OCI-LY7 (cell line): ENCODE results near the gene SYNCRIP.

Source experiments
- CTCF ChIP-seq: fragments of 200-600 bp; sonication (generic); conservative IDR thresholded peaks from 2 replicates; pipeline ENCODE4 v1.5.1; 2014; ENCODE audit warnings: mild to moderate bottlenecking, antibody characterized with exemption, low read length, moderate library complexity, mixed read lengths
- EZH2phosphoT487 ChIP-seq: fragments of 200-600 bp; sonication (generic); IDR thresholded peaks from 2 replicates; pipeline ENCODE4 v1.6.1; 2018; ENCODE audit warnings: low read depth, borderline replicate concordance, mild to moderate bottlenecking, mixed run types, antibody characterized with exemption, low read length, moderate library complexity, mixed read lengths

- no peak for TF ChIP-seq CTCF
- no peak for TF ChIP-seq EZH2phosphoT487
These were observed 30.8 kb upstream of the SYNCRIP start for GRCh38 chr6:85673198-85674139.
